A549 (cell line): Measurements from ENCODE around the gene CNOT3. TPM values are rescaled to one million over a fixed set of nuclear protein-coding genes. Genes with fewer than 3 reads are reported as not detected.
A peak's percentile ranks its signal among the peaks of the same experiment; 100 is the strongest.

Experiments
- ATAC-seq, 2 experiments: fragments of 200-7000 bp in 1 of 2; fragments of >200 bp in 1 of 2; cut with Nextera tagmentation in 1 of 2; cut with Tn5 transposase in 1 of 2; 3 replicates each; pipeline versions ENCODE4 v1.8.0 to v1.9.1; 2018 to 2020; ENCODE audit warnings: mild to moderate bottlenecking in 1 of 2, moderate library complexity in 1 of 2
- CTCF ChIA-PET: fragments of 300-600 bp; sonication (Branson Sonifier 250); formaldehyde crosslinking; extraction: SDS; loops from one replicate; lab custom pipeline; 2021; ENCODE audit warnings: antibody characterized with exemption, inconsistent platforms; lab: Yijun Ruan, JAX
- POLR2A ChIA-PET: fragments of 350-600 bp; formaldehyde crosslinking; extraction: SDS; loops from one replicate; lab custom pipeline; 2021; ENCODE audit warnings: antibody characterized with exemption, inconsistent platforms; lab: Yijun Ruan, JAX
- DNase-seq, 2 experiments: peaks; one replicate each; pipeline versions ENCODE4 v3.0.0 to v3.0.0-alpha.2; 2011 to 2016; ENCODE audit warnings: low read depth in 1 of 2, low spot score in 1 of 2
- FAIRE-seq: peaks from 2 replicates; lab custom pipeline; 2011; peaks lifted over from hg19 to GRCh38; lab: Jason Lieb, UNC
- H3K27ac ChIP-seq, 2 experiments: fragments of >200 bp; sonication (Bioruptor Twin); formaldehyde crosslinking; 3 replicates each; pipeline ENCODE4 v1.5.1; 2016 to 2017
- H3K4me1 ChIP-seq: fragments of >200 bp; sonication (Bioruptor Twin); formaldehyde crosslinking; 3 replicates; pipeline ENCODE4 v1.6.1; 2016
- H3K4me2 ChIP-seq: fragments of >200 bp; sonication (Bioruptor Twin); formaldehyde crosslinking; 3 replicates; pipeline ENCODE4 v1.6.1; 2016
- H3K4me3 ChIP-seq: fragments of >200 bp; sonication (Bioruptor Twin); formaldehyde crosslinking; 3 replicates; pipeline ENCODE4 v1.5.1; 2016
- H3K9me3 ChIP-seq: fragments of >200 bp; sonication (Bioruptor Twin); formaldehyde crosslinking; 3 replicates; pipeline ENCODE4 v1.6.1; 2016
- BHLHE40 ChIP-seq: IDR thresholded peaks from 2 replicates; pipeline ENCODE4 v1.6.1; 2012; ENCODE audit warnings: low read depth, low read length, inconsistent platforms
- CEBPB ChIP-seq, 2 experiments: fragments of >200 bp in 1 of 2; sonication (Bioruptor Twin) in 1 of 2; formaldehyde crosslinking in 1 of 2; IDR thresholded peaks; 2 replicates each; pipeline ENCODE4 v1.6.1; 2012 to 2016
- CHD2 ChIP-seq: fragments of 150-350 bp; IDR thresholded peaks from 2 replicates; pipeline ENCODE4 v1.6.1; 2014; ENCODE audit warnings: low read length; ENCODE audit not compliant: partially characterized antibody
- CTCF ChIP-seq: fragments of >200 bp; sonication (Bioruptor Twin); formaldehyde crosslinking; IDR thresholded peaks from 3 replicates; pipeline ENCODE4 v1.5.1; 2016
- ELK1 ChIP-seq: fragments of 150-350 bp; IDR thresholded peaks from 2 replicates; pipeline ENCODE4 v1.6.1; 2014; ENCODE audit warnings: low read depth, mild to moderate bottlenecking, low read length
- FOSB ChIP-seq: fragments of 250-450 bp; sonication (Bioruptor Pico); IDR thresholded peaks from 2 replicates; pipeline ENCODE4 v1.5.0; 2020; ENCODE audit warnings: mild to moderate bottlenecking, moderate library complexity
- HDAC2 ChIP-seq: fragments of 200-600 bp; sonication (generic); IDR thresholded peaks from 2 replicates; pipeline ENCODE4 v1.6.1; 2016
- HES2 ChIP-seq: fragments of >200 bp; sonication (Bioruptor Twin); formaldehyde crosslinking; IDR thresholded peaks from 2 replicates; pipeline ENCODE4 v1.6.1; 2016
- HMGXB4 ChIP-seq: fragments of 250-450 bp; sonication (Bioruptor Pico); IDR thresholded peaks from 2 replicates; pipeline ENCODE4 v1.5.0; 2021; ENCODE audit warnings: mild to moderate bottlenecking, moderate library complexity, borderline replicate concordance
- KDM1A ChIP-seq: fragments of 200-600 bp; sonication (generic); IDR thresholded peaks from 2 replicates; pipeline ENCODE4 v1.6.1; 2016; ENCODE audit warnings: low read depth, mild to moderate bottlenecking
- MAX ChIP-seq: IDR thresholded peaks from 2 replicates; pipeline ENCODE4 v1.6.1; 2012
- MYC ChIP-seq: IDR thresholded peaks from 2 replicates; pipeline ENCODE4 v1.6.1; 2012; ENCODE audit warnings: mild to moderate bottlenecking, inconsistent platforms, low read length, improper control_type of control experiment, borderline replicate concordance
- NR3C1 ChIP-seq: fragments of >200 bp; sonication (Bioruptor Twin); formaldehyde crosslinking; IDR thresholded peaks from 3 replicates; pipeline ENCODE4 v1.6.1; 2017
- POLR2A ChIP-seq: IDR thresholded peaks from 2 replicates; pipeline ENCODE4 v1.6.1; 2012; ENCODE audit warnings: mild to moderate bottlenecking, low read length
- RARB ChIP-seq: fragments of 250-450 bp; sonication (Bioruptor Pico); IDR thresholded peaks from 2 replicates; pipeline ENCODE4 v1.8.0; 2021; ENCODE audit warnings: mild to moderate bottlenecking, moderate library complexity
- REST ChIP-seq: fragments of 200-600 bp; sonication (generic); IDR thresholded peaks from 2 replicates; pipeline ENCODE4 v1.6.1; 2016; ENCODE audit warnings: antibody characterized with exemption, mild to moderate bottlenecking, moderate library complexity
- WGBS: methylation state at CpG from one replicate; pipeline ENCODE4 v1.1.6; 2017; ENCODE audit errors: missing lambda C conversion rate; 5-methylcytosine and 5-hydroxymethylcytosine counted together
- polyA plus RNA-seq, 4 experiments: library from polyadenylated mRNA; depleted of rRNA in 3 of 4; stranded (reverse); fragments of >200 nt; fragmentation: RNase III in 1 of 4; extraction: RNeasy Plus Mini Kit Qiagen cat#74134 plus additional on column Dnase treatment in 1 of 4; gene quantifications; 2 replicates in 3 of 4; 3 replicates in 1 of 4; pipeline ENCODE4 v1.2.3, GENCODE V29; 2011 to 2017

CNOT3 gene
- polyA plus RNA-seq, 2 of the 4 experiments (the other 2 are of a cell fraction), result 24.9 to 59.2 TPM

- TF ChIP-seq FOSB (CRISPR knock-in tag) (no peak), CEBPB (IDR thresholded peaks at IDR 0.05) (no peak), NR3C1 (no peak), RARB (CRISPR knock-in tag) (no peak), ELK1 (no peak), KDM1A (no peak)
- TF ChIP-seq, all 56 proteins: peak for 0
- Histone ChIP-seq H3K4me2 (no peak overlapping the region), H3K27ac (no peak overlapping the region), H3K4me3 (no peak overlapping the region), H3K9me3 (no peaks in the 10 kb centered on the region), H3K4me1 (peaks cover 14% of the 10 kb centered on the region)
- ChIA-PET CTCF (interaction anchor here (0.5 to 17.2 kb wide), 5 partner anchors 11 to 435 kb away, joined by 3 to 295 read pairs (median 3); partner anchors contain the start of gene TMC4), POLR2A (no interaction called here)
- ATAC-seq (no peak), FAIRE-seq (no peak), DNase-seq (no peak)
- WGBS, result 92% methylated on average over 11 of the region's 11 CpGs
Measured at GRCh38 chr19:54183431-54183830, 45.9 kb downstream of the CNOT3 start.

- WGBS, result 99% methylated on average over 8 of the region's 8 CpGs
- no peaks in the 10 kb centered on the region for H3K9me3 ChIP-seq
- ATAC-seq (no peak), FAIRE-seq (no peak)
- ChIA-PET CTCF (interaction anchor here (2.1 to 17.2 kb wide), 2 partner anchors 14 to 112 kb away, joined by 7 to 295 read pairs; partner anchors contain the start of gene TMC4), POLR2A (interaction anchor here (1.0 kb wide), 1 partner anchor 14 kb away, joined by 3 read pairs; no protein-coding TSS in a partner anchor)
- peaks cover 14% of the 10 kb centered on the region for H3K4me1 ChIP-seq
- H3K27ac ChIP-seq, result no peak overlapping the region
- no peak overlapping the region for H3K4me3 ChIP-seq
- no peak for TF ChIP-seq CTCF
- no peak for TF ChIP-seq POLR2A
- TF ChIP-seq BHLHE40, result no peak
- TF ChIP-seq MAX, result no peak
- TF ChIP-seq NR3C1, result no peak
- no peak for TF ChIP-seq MYC
- TF ChIP-seq, all 56 proteins: peak for 0
- H3K4me2 ChIP-seq, result no peak overlapping the region
- DNase-seq, result no peak
Measured at GRCh38 chr19:54186351-54186750, 48.8 kb downstream of the CNOT3 start.

- peak overlapping the region in 1 of 2 experiments; percentile 31; a peak in 2 of 6 replicates for H3K27ac ChIP-seq
- peaks cover 16% of the 10 kb centered on the region for H3K4me1 ChIP-seq
- ATAC-seq, result no peak
- no peaks in the 10 kb centered on the region for H3K9me3 ChIP-seq
- TF ChIP-seq HDAC2, result no peak
- TF ChIP-seq REST, result no peak
- no peak for TF ChIP-seq CHD2
- TF ChIP-seq HES2, result no peak
- no peak for TF ChIP-seq HMGXB4 (CRISPR knock-in tag)
- TF ChIP-seq, all 56 proteins: peak for 0
- no peak for DNase-seq
- Histone ChIP-seq H3K4me3 (no peak overlapping the region), H3K4me2 (peak overlapping the region; percentile 79; the same call in 1 of the 3 replicates)
- WGBS, result 90% methylated on average over 11 of the region's 11 CpGs
- ChIA-PET CTCF (interaction anchor here (1.1 to 17.2 kb wide), 4 partner anchors 8 to 204 kb away, joined by 3 to 295 read pairs (median 6); partner anchors contain the start of gene TMC4), POLR2A (interaction anchor here (0.7 to 1.0 kb wide), 2 partner anchors 13 to 14 kb away, joined by 3 read pairs; partner anchors contain the start of gene TMC4)
- no peak for FAIRE-seq
Measured at GRCh38 chr19:54186934-54187381, 49.4 kb downstream of the CNOT3 start.
